DND-41 (cell line): ENCODE measurements around the gene DPM3.

ENCODE experiments used
- ATAC-seq: fragments of 200-7000 bp; cut with Tn5 transposase; 3 replicates; pipeline ENCODE4 v1.9.1; 2021; ENCODE audit warnings: low read depth; ENCODE audit not compliant: insufficient read depth
- DNase-seq: peaks from one replicate; pipeline ENCODE4 v3.0.0-alpha.2; 2020
- H2AFZ ChIP-seq: 2 replicates; pipeline ENCODE4 v1.6.0; 2012; ENCODE audit warnings: low read depth, low read length
- H3K27ac ChIP-seq: 2 replicates; pipeline ENCODE4 v1.5.1; 2012; ENCODE audit warnings: low read length, inconsistent platforms
- H3K27me3 ChIP-seq: fragments of 200-600 bp; sonication (generic); 2 replicates; pipeline ENCODE4 v1.6.0; 2012; ENCODE audit warnings: low read length, mild to moderate bottlenecking, inconsistent platforms; ENCODE audit not compliant: insufficient read depth, poor library complexity
- H3K36me3 ChIP-seq: 2 replicates; pipeline ENCODE4 v1.5.1; 2012; ENCODE audit warnings: low read length, inconsistent platforms; ENCODE audit not compliant: insufficient read depth
- H3K4me1 ChIP-seq: 2 replicates; pipeline ENCODE4 v1.5.1; 2012; ENCODE audit warnings: mild to moderate bottlenecking, low read length; ENCODE audit not compliant: insufficient read depth
- H3K4me2 ChIP-seq: 2 replicates; pipeline ENCODE4 v1.6.0; 2012; ENCODE audit warnings: mild to moderate bottlenecking, moderate library complexity, low read length, inconsistent platforms; ENCODE audit not compliant: insufficient read depth
- H3K4me3 ChIP-seq, 2 experiments: fragments of 200-600 bp in 1 of 2; shearing (Covaris generic) in 1 of 2; 2 replicates each; pipeline ENCODE4 v1.5.1; 2012 to 2016; ENCODE audit warnings: inconsistent platforms in 2 of 2, low read length in 2 of 2, mild to moderate bottlenecking in 2 of 2, low read depth in 1 of 2, moderate library complexity in 1 of 2
- H3K79me2 ChIP-seq: 2 replicates; pipeline ENCODE4 v1.6.0; 2012; ENCODE audit warnings: low read length, inconsistent platforms; ENCODE audit not compliant: insufficient read depth
- H3K9ac ChIP-seq: 2 replicates; pipeline ENCODE4 v1.6.0; 2012; ENCODE audit warnings: low read depth, mild to moderate bottlenecking, inconsistent platforms, low read length, moderate library complexity
- H3K9me3 ChIP-seq: 2 replicates; pipeline ENCODE4 v1.5.1; 2012; ENCODE audit warnings: low read length, moderate library complexity, mild to moderate bottlenecking, inconsistent platforms; ENCODE audit not compliant: insufficient read depth, severe bottlenecking
- H4K20me1 ChIP-seq: 2 replicates; pipeline ENCODE4 v1.6.0; 2012; ENCODE audit warnings: low read length; ENCODE audit not compliant: insufficient read depth
- CTCF ChIP-seq: IDR thresholded peaks from 2 replicates; pipeline ENCODE4 v1.5.1; 2012; ENCODE audit warnings: borderline replicate concordance, low read length, moderate library complexity, mild to moderate bottlenecking; ENCODE audit not compliant: poor library complexity, severe bottlenecking; ENCODE audit errors: extremely low read depth
- EZH2 ChIP-seq: IDR thresholded peaks from 3 replicates; pipeline ENCODE4 v1.6.1; 2012; ENCODE audit warnings: borderline replicate concordance, low read depth, mild to moderate bottlenecking, moderate library complexity, low read length, inconsistent platforms; ENCODE audit not compliant: severe bottlenecking

Gene DPM3

GRCh38 chr1:155091071-155092051, 49.0 kb downstream of the DPM3 start:
- H3K4me3 ChIP-seq = no peak overlapping the region
- H3K4me1 ChIP-seq = peaks cover 13% of the 10 kb centered on the region
- peaks cover 2% of the 10 kb centered on the region; the same call in 1 of the 2 replicates for H3K36me3 ChIP-seq
- H2AFZ ChIP-seq = peak overlapping the region; percentile 53; the same call in 1 of the 2 replicates
- DNase-seq (peak; percentile 85), ATAC-seq (peak; percentile 92)
- peak overlapping the region; percentile 14 for H3K9ac ChIP-seq
- peak overlapping the region; percentile 29; the same call in 1 of the 2 replicates for H3K4me2 ChIP-seq
- no peak overlapping the region for H3K27ac ChIP-seq
- TF ChIP-seq EZH2 (no peak), CTCF (peak; percentile 97)
- no peaks in the 10 kb centered on the region for H3K79me2 ChIP-seq
- peaks cover 24% of the 10 kb centered on the region for H3K27me3 ChIP-seq
- no peaks in the 10 kb centered on the region for H3K9me3 ChIP-seq
- peaks cover 7% of the 10 kb centered on the region for H4K20me1 ChIP-seq
